Nephron progenitor cell (in vitro differentiated cells): Measurements from ENCODE around the gene CCDC88A.
"Not testable (repeated sequence)": the region's sequence is repeated elsewhere in the genome, so short reads cannot be mapped to it uniquely, and the experiment has no call there.

Source experiments
- DNase-seq: peaks from one replicate; pipeline ENCODE4 v3.0.0; 2021
- H3K27ac Mint-ChIP-seq: 2 replicates; pipeline ENCODE4 v1.8.0; 2021; ENCODE audit warnings: mild to moderate bottlenecking, moderate library complexity, mixed read lengths
- H3K27me3 Mint-ChIP-seq: 2 replicates; pipeline ENCODE4 v1.8.0; 2021; ENCODE audit warnings: mild to moderate bottlenecking, low read depth, mixed read lengths; ENCODE audit not compliant: poor library complexity
- H3K36me3 Mint-ChIP-seq: 2 replicates; pipeline ENCODE4 v1.8.0; 2021; ENCODE audit warnings: low read depth, mixed read lengths
- H3K4me1 Mint-ChIP-seq: 2 replicates; pipeline ENCODE4 v1.8.0; 2021; ENCODE audit warnings: mixed read lengths
- H3K4me3 Mint-ChIP-seq: 2 replicates; pipeline ENCODE4 v1.8.0; 2021; ENCODE audit warnings: mild to moderate bottlenecking, moderate library complexity, mixed read lengths
- H3K9me3 Mint-ChIP-seq: 2 replicates; pipeline ENCODE4 v1.8.0; 2021; ENCODE audit warnings: mild to moderate bottlenecking, moderate library complexity, mixed read lengths
- TF ChIP-seq, protein P1 (sequence below): fragments of 200-600 bp; sonication (generic); IDR thresholded peaks from 2 replicates; pipeline ENCODE4 v1.5.0; 2021; ENCODE audit warnings: antibody characterized with exemption

Gene CCDC88A

DNA sequence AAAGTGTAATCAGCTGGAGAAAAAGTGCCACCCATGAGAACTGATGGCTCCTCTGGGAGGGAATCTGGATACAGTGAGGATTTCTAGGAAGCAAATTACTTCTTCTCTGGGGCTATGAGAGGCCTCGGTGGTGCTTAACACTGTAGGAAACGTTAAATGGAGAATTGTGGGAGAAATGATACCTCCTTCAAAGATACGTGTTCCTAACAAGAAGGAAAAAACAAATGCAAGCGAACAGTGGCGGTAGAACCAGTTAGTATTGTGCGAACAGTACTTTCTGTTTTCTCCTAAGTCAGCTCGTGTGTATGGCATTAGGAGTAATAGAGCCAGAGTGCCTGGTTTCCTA lies 150.0 kb downstream of the CCDC88A start:
- H3K4me1 Mint-ChIP-seq = peaks cover 28% of the 10 kb centered on the region
- H3K27ac Mint-ChIP-seq = peak overlapping the region; percentile 72
- TF ChIP-seq, protein P1, sequence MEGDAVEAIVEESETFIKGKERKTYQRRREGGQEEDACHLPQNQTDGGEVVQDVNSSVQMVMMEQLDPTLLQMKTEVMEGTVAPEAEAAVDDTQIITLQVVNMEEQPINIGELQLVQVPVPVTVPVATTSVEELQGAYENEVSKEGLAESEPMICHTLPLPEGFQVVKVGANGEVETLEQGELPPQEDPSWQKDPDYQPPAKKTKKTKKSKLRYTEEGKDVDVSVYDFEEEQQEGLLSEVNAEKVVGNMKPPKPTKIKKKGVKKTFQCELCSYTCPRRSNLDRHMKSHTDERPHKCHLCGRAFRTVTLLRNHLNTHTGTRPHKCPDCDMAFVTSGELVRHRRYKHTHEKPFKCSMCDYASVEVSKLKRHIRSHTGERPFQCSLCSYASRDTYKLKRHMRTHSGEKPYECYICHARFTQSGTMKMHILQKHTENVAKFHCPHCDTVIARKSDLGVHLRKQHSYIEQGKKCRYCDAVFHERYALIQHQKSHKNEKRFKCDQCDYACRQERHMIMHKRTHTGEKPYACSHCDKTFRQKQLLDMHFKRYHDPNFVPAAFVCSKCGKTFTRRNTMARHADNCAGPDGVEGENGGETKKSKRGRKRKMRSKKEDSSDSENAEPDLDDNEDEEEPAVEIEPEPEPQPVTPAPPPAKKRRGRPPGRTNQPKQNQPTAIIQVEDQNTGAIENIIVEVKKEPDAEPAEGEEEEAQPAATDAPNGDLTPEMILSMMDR = no peak
- DNase-seq = no peak
- H3K36me3 Mint-ChIP-seq = no peaks in the 10 kb centered on the region
- peaks cover 5% of the 10 kb centered on the region for H3K27me3 Mint-ChIP-seq
- no peaks in the 10 kb centered on the region for H3K9me3 Mint-ChIP-seq
- peak overlapping the region; percentile 95 for H3K4me3 Mint-ChIP-seq

DNA sequence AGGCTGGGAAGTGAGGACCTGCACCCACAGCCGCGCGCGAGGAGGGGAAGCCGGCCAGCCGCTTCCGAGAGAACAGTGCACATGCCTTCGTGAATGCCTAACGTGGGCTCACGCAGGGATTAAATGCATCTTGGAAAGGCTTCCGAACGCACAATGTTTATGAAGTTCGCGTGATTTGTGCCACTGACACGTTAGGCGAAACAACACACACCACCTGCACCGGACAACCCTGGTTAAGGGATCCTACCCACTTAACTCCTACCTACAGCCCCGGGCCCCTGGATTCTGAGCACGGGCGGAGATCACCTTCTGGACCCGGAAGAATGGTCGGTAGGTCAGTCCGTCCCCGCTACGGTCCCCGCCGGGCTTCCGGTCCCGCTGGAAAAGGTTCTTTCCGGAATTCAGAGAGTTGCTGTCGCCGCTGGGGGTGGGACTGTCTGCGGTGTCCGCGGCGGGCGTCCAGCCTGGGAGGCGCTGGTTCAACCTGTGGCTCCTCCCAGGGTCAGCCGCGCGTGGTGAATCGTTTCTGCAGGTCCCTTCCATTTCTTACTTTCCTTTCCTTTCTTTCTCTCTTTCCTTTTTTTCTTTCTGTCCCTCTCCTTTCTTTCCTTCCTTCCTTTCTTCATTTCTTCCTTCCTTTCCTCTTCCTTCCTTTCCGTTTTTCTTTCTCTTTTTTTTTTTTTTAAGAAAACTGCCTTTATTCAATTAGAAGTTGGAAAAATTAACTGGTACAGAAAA lies 150.6 kb downstream of the CCDC88A start, which contains the start of gene MTIF2:
Gene MTIF2 (minus strand): TSS at position 325 of the 738 bp plus-strand sequence. CDS start 5,373 bp downstream, outside the sequence.
- Mint-ChIP-seq H3K4me1 (peaks cover 28% of the 10 kb centered on the region), H3K27ac (peak within 1 kb of the TSS; percentile 97), H3K27me3 (peaks cover 5% of the 10 kb centered on the region), H3K9me3 (no peaks in the 10 kb centered on the region), H3K4me3 (peak within 1 kb of the TSS; percentile 95), H3K36me3 (no peaks in the 10 kb centered on the region)
- TF ChIP-seq, protein P1 = no peak
- peak; percentile 94 for DNase-seq

DNA sequence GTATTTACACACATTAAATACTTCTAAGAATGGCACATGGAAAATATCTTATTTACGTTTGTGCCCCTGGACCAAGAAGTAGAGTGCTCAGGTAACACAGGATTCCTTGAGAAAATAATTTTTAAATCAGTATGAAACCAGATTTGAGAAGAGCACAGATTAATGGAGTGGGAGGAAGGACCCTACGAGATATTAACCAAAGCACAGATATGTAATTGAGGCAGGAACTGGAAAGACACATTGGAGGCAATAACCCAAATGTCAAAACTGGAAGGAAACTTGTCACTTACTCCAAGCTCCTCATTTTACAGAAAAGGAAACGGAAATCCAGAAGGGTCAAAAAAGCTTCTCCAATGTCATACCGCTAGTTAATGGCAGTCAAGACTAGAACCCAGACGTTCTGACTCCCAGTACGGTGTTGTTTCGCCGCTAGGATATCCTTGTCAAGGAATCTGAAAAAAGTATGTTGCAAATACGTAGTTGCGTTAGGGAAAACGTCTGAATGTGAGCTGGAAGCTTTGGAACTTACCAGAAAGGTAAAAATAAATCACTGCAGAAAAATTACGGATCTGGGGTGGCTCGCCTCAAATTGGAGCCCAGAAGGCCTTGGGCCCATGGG lies 151.3 kb downstream of the CCDC88A start:
- DNase-seq = no peak
- TF ChIP-seq, protein P1 = no peak
- no peaks in the 10 kb centered on the region for H3K9me3 Mint-ChIP-seq

DNA sequence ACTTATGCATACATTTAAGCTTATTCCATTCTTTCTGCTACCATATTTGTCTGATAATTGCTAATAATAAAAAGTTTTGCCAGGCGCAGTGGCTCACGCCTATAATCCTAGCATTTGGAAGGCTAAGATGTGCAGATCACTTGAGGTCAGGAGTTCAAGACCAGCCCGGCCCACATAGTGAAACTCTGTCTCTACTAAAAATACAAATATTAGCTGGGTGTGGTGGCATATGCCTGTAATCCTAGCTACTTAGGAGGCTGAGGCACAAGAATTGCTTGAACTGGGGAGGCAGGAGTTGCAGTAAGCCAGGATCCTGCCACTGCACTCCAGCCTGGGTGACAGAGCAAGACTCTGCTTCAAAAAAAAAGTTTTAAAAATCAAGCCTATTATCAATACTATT lies 160.1 kb downstream of the CCDC88A start:
- not testable (repeated sequence) for H3K4me1 Mint-ChIP-seq, H3K27me3 Mint-ChIP-seq, DNase-seq, H3K9me3 Mint-ChIP-seq, H3K4me3 Mint-ChIP-seq, H3K27ac Mint-ChIP-seq
- peaks cover 25% of the 10 kb centered on the region for H3K36me3 Mint-ChIP-seq

More for the DNA sequence above, 151.3 kb downstream of the CCDC88A start:
- Mint-ChIP-seq H3K4me3 (peak overlapping the region; percentile 95), H3K4me1 (peaks cover 28% of the 10 kb centered on the region), H3K27ac (peak overlapping the region; percentile 97), H3K27me3 (no peaks in the 10 kb centered on the region), H3K36me3 (peaks cover 7% of the 10 kb centered on the region)

DNA sequence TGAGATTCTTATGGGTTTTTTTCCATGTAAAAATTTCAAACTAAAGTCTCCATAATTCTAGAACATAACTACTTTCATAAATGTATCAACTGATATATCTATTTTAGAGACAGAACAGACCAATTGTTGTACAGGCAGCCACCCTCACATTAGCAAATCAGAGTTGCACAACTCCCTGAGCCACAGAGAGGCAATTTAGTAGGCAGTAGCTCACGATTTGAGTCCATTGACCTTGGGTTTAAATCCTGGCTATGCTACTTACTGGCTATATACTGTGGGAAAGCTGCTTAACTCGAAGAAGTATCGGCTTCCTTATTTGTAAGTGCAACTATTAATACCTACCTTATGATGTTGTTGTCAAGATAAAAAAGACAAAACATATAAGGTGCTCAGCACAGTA lies 166.8 kb downstream of the CCDC88A start:
- H3K27ac Mint-ChIP-seq = no peak overlapping the region

DNA sequence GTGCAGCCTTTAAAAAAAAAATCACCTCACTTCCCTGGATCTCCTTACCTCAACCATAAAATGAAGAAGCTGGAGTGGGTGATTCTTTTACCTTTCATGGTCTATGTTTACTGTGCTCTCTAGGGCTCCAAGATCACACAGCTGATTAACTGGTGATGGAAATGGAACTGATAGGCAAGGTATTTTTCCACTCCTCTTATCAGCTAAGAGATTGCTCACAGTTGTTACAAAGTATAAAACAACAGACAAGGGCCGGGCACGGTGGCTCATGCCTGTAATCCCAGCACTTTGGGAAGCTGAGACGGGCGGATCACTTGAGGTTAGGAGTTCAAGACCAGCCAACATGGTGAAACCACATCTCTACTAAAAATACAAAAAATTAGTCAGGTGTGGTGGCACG lies 172.6 kb downstream of the CCDC88A start:
- Mint-ChIP-seq H3K9me3 (no peaks in the 10 kb centered on the region), H3K4me1 (no peaks in the 10 kb centered on the region), H3K4me3 (no peak overlapping the region), H3K27me3 (no peaks in the 10 kb centered on the region), H3K36me3 (peaks cover 38% of the 10 kb centered on the region), H3K27ac (no peak overlapping the region)
- TF ChIP-seq, protein P1 = no peak
- DNase-seq = no peak

More for the DNA sequence above, 166.8 kb downstream of the CCDC88A start:
- DNase-seq = no peak
- Mint-ChIP-seq H3K27me3 (no peaks in the 10 kb centered on the region), H3K4me1 (no peaks in the 10 kb centered on the region), H3K9me3 (no peaks in the 10 kb centered on the region), H3K4me3 (no peak overlapping the region), H3K36me3 (peaks cover 40% of the 10 kb centered on the region)
- TF ChIP-seq, protein P1 = no peak
